K562 (cell line): Measurements from ENCODE around the gene RHEBL1. TPM values are rescaled to one million over a fixed set of nuclear protein-coding genes. Genes with fewer than 3 reads are reported as not detected.
A peak's percentile ranks its signal among the peaks of the same experiment; 100 is the strongest.

Experiments
- ATAC-seq: fragments of 200-7000 bp; cut with Tn5 transposase; 3 replicates; pipeline ENCODE4 v1.9.1; 2020; ENCODE audit warnings: moderate library complexity
- BruUV-seq: library from RNA; stranded (reverse); fragments of 400-500 nt; replicated peaks from 2 replicates; lab custom pipeline; 2021; lab: Mats Ljungman, UMichigan
- CTCF ChIA-PET: fragments of 300-600 bp; formaldehyde crosslinking; extraction: SDS; loops from one replicate; lab custom pipeline; 2021; ENCODE audit warnings: low intra/inter-chr PET ratio; lab: Yijun Ruan, JAX
- POLR2A ChIA-PET: fragments of 300-600, 350-650 bp; sonication (Branson Sonifier 250); formaldehyde crosslinking; extraction: SDS; loops from one replicate; lab custom pipeline; 2021; ENCODE audit warnings: antibody characterized with exemption, inconsistent platforms; lab: Yijun Ruan, JAX
- DNase-seq, 4 experiments: peaks; one replicate each; pipeline versions ENCODE4 v3.0.0 to v3.0.0-alpha.2; 2011 to 2018; ENCODE audit warnings: low spot score in 3 of 4, mixed read lengths in 3 of 4; ENCODE audit errors: extremely low read depth in 1 of 4
- FAIRE-seq: peaks from 2 replicates; lab custom pipeline; 2011; peaks lifted over from hg19 to GRCh38; lab: Jason Lieb, UNC
- H2AFZ ChIP-seq: 2 replicates; pipeline ENCODE4 v1.6.0; 2011; ENCODE audit warnings: low read depth, low read length, control low read depth, inconsistent platforms
- H3K27ac ChIP-seq: fragments of 200-600 bp; 3 replicates; pipeline ENCODE4 v1.8.0; 2011; ENCODE audit warnings: low read depth, mild to moderate bottlenecking, control low read depth, inconsistent platforms, low read length, moderate library complexity, mixed read lengths; ENCODE audit errors: extremely low read depth
- H3K27me3 ChIP-seq, 2 experiments: fragments of 300-600 bp in 1 of 2; 2 replicates in 1 of 2; 3 replicates in 1 of 2; pipeline versions ENCODE4 v1.6.0 to v1.8.0; 2011; ENCODE audit warnings: inconsistent platforms in 2 of 2, low read length in 2 of 2, mild to moderate bottlenecking in 1 of 2, mixed read lengths in 1 of 2, moderate library complexity in 1 of 2; ENCODE audit not compliant: control insufficient read depth in 2 of 2, insufficient read depth in 2 of 2
- H3K36me3 ChIP-seq: fragments of 300-600 bp; 3 replicates; pipeline ENCODE4 v1.8.0; 2011; ENCODE audit warnings: mild to moderate bottlenecking, low read length, inconsistent platforms; ENCODE audit not compliant: control insufficient read depth, insufficient read depth
- H3K4me1 ChIP-seq, 2 experiments: fragments of 200-600 bp in 1 of 2; replicated peaks in 1 of 2; 2 replicates in 1 of 2; 3 replicates in 1 of 2; pipeline versions ENCODE4 v1.5.1 to v1.8.0; 2011; ENCODE audit warnings: inconsistent platforms in 2 of 2, low read length in 2 of 2, mild to moderate bottlenecking in 1 of 2, mixed read lengths in 1 of 2, moderate library complexity in 1 of 2; ENCODE audit not compliant: control insufficient read depth in 2 of 2, insufficient read depth in 2 of 2
- H3K4me2 ChIP-seq: 2 replicates; pipeline ENCODE4 v1.6.1; 2011; ENCODE audit warnings: low read length, control low read depth, inconsistent platforms, mixed read lengths; ENCODE audit not compliant: insufficient read depth
- H3K4me3 ChIP-seq: fragments of 200-600 bp; sonication (generic), shearing (Covaris generic); 2 replicates; pipeline ENCODE4 v1.5.1; 2016; ENCODE audit warnings: control low read depth, inconsistent platforms
- H3K79me2 ChIP-seq: fragments of 200-600 bp; 3 replicates; pipeline ENCODE4 v1.8.0; 2011; ENCODE audit warnings: low read length, inconsistent platforms; ENCODE audit not compliant: control insufficient read depth, insufficient read depth
- H3K9ac ChIP-seq, 2 experiments: 2 replicates each; pipeline versions ENCODE4 v1.6.0 to v1.6.1; 2011; ENCODE audit warnings: low read depth in 2 of 2, low read length in 2 of 2, control low read depth in 1 of 2, inconsistent platforms in 1 of 2, mild to moderate bottlenecking in 1 of 2, mixed read lengths in 1 of 2; ENCODE audit not compliant: insufficient read depth in 1 of 2
- H3K9me1 ChIP-seq: one replicate; pipeline ENCODE4 v1.6.0; 2011; ENCODE audit warnings: inconsistent platforms, mild to moderate bottlenecking, low read length, moderate library complexity; ENCODE audit not compliant: control insufficient read depth, insufficient read depth
- H3K9me3 ChIP-seq: replicated peaks from 2 replicates; pipeline ENCODE4 v1.5.1; 2011; ENCODE audit warnings: low read depth, low read length, inconsistent platforms; ENCODE audit not compliant: control insufficient read depth, insufficient read depth
- H4K20me1 ChIP-seq: replicated peaks from 2 replicates; pipeline ENCODE4 v1.6.1; 2011; ENCODE audit warnings: low read length, inconsistent platforms, mixed read lengths; ENCODE audit not compliant: control insufficient read depth, insufficient read depth
- BCL6 ChIP-seq: fragments of 250-450 bp; sonication (Bioruptor Pico); IDR thresholded peaks from 2 replicates; pipeline ENCODE4 v1.4.0; 2020
- ELF4 ChIP-seq: fragments of 450-650 bp; formaldehyde crosslinking; IDR thresholded peaks from 2 replicates; pipeline ENCODE4 v1.4.0; 2022; ENCODE audit warnings: missing genetic modification characterization
- FOXJ3 ChIP-seq: sonication (generic); formaldehyde crosslinking; IDR thresholded peaks from 2 replicates; pipeline ENCODE4 v1.4.0; 2020; ENCODE audit warnings: mild to moderate bottlenecking, missing genetic modification reagents
- HSF4 ChIP-seq: fragments of 250-450 bp; sonication (Bioruptor Pico); IDR thresholded peaks from 2 replicates; pipeline ENCODE4 v2.1.2; 2022; ENCODE audit warnings: mild to moderate bottlenecking, moderate library complexity, borderline replicate concordance
- NR2C1 ChIP-seq, 2 experiments: fragments of 450-650 bp; IDR thresholded peaks; 2 replicates each; pipeline ENCODE4 v1.6.1; 2017; ENCODE audit warnings: mild to moderate bottlenecking in 2 of 2, antibody characterized with exemption in 1 of 2, inconsistent platforms in 1 of 2, missing compliant biosample characterization in 1 of 2, missing genetic modification characterization in 1 of 2
- SIN3B ChIP-seq: fragments of 450-650 bp; IDR thresholded peaks from 2 replicates; pipeline ENCODE4 v1.6.1; 2017; ENCODE audit warnings: low read depth, mild to moderate bottlenecking, moderate library complexity
- SIX5 ChIP-seq, 2 experiments: IDR thresholded peaks; 2 replicates each; pipeline ENCODE4 v1.6.1; 2011; ENCODE audit warnings: low read length in 2 of 2, borderline replicate concordance in 1 of 2, low read depth in 1 of 2, mild to moderate bottlenecking in 1 of 2, moderate library complexity in 1 of 2; ENCODE audit not compliant: insufficient read depth in 1 of 2
- SRF ChIP-seq, 2 experiments: fragments of 250-450, 450-650 bp in 1 of 2; sonication (Bioruptor Pico) in 1 of 2; sonication (generic) in 1 of 2; formaldehyde crosslinking; IDR thresholded peaks; 2 replicates each; pipeline versions ENCODE4 v1.5.0 to v1.5.1; 2020 to 2022; ENCODE audit warnings: mild to moderate bottlenecking in 1 of 2, missing genetic modification reagents in 1 of 2
- STAT5A ChIP-seq: IDR thresholded peaks from 2 replicates; pipeline ENCODE4 v1.6.1; 2012; ENCODE audit warnings: low read length, inconsistent platforms, borderline replicate concordance
- TRIM24 ChIP-seq, 2 experiments: fragments of 450-650 bp; IDR thresholded peaks; 2 replicates each; pipeline ENCODE4 v1.6.1; 2016
- ZEB2 ChIP-seq: fragments of 450-650 bp; IDR thresholded peaks from 2 replicates; pipeline ENCODE4 v1.6.1; 2016
- ZNF347 ChIP-seq: fragments of 450-650 bp; formaldehyde crosslinking; IDR thresholded peaks from 2 replicates; pipeline ENCODE4 v1.4.0; 2020; ENCODE audit warnings: low read depth, mild to moderate bottlenecking, moderate library complexity
- ZNF507 ChIP-seq: conservative IDR thresholded peaks from 2 replicates; pipeline ENCODE4 v1.6.1; 2017; ENCODE audit warnings: missing genetic modification characterization, missing compliant biosample characterization
- ZNF57 ChIP-seq: fragments of 450-650 bp; formaldehyde crosslinking; IDR thresholded peaks from 2 replicates; pipeline ENCODE4 v1.4.0; 2020; ENCODE audit warnings: mild to moderate bottlenecking, moderate library complexity
- WGBS: fragments of 100-300 bp; shearing (Covaris generic); methylation state at CpG from one replicate; pipeline ENCODE4 v1.1.6; 2016; ENCODE audit warnings: low coverage, mixed read lengths; ENCODE audit not compliant: insufficient coverage; ENCODE audit errors: missing lambda C conversion rate; 5-methylcytosine and 5-hydroxymethylcytosine counted together
- in situ Hi-C: fragments of 300-500 bp; cut with MboI; formaldehyde crosslinking; loops from 4 replicates; pipeline ENCODE4 v1.15.0; 2018; ENCODE audit warnings: inconsistent platforms, mixed read lengths
- intact Hi-C: fragments of 100-400 bp; cut with micrococcal nuclease; formaldehyde crosslinking; loops from 2 replicates; pipeline ENCODE4 v1.14.2; 2022
- polyA plus RNA-seq, 8 experiments: library from polyadenylated mRNA; depleted of rRNA in 4 of 8; stranded (reverse) in 5 of 8; unstranded in 3 of 8; fragments of >200 nt; fragmentation: Nextera tagmentation in 2 of 8; fragmentation: Illumina TruSeq in 1 of 8; extraction: Ambion mirVana in 2 of 8; extraction: Trizol in 1 of 8; gene quantifications; 2 replicates each; pipeline versions ENCODE4 v1.2.1 to v1.2.3, GENCODE V29; 2011 to 2014; ENCODE audit warnings: inconsistent platforms in 1 of 8, missing spikeins in 1 of 8
- total RNA-seq, 7 experiments: library from RNA; depleted of rRNA in 6 of 7; stranded (reverse); fragments of >200 nt in 6 of 7; fragmentation: Illumina TruSeq in 2 of 7; extraction: Trizol in 2 of 7; gene quantifications; 2 replicates each; pipeline versions ENCODE4 v1.2.1 to v1.2.3, GENCODE V29; 2011 to 2021; ENCODE audit warnings: low replicate concordance in 1 of 7
- TF ChIP-seq, protein P1 (sequence below): sonication (generic); formaldehyde crosslinking; IDR thresholded peaks from 2 replicates; pipeline ENCODE4 v1.9.0; 2022; ENCODE audit warnings: mild to moderate bottlenecking, missing genetic modification reagents
- TF ChIP-seq, protein P2 (sequence below): sonication (generic); formaldehyde crosslinking; IDR thresholded peaks from 2 replicates; pipeline ENCODE4 v1.8.1; 2022; ENCODE audit warnings: missing genetic modification reagents
- TF ChIP-seq, protein P3 (sequence below): fragments of 450-650 bp; IDR thresholded peaks from 2 replicates; pipeline ENCODE4 v1.6.1; 2016; ENCODE audit warnings: mild to moderate bottlenecking

Gene RHEBL1
- total and polyA plus RNA-seq, 9 of the 15 experiments (the other 6 are each of a cell fraction or from before 2014, with no cell fraction given), result 4.3 to 36.1 (median 8.2) TPM

DNA sequence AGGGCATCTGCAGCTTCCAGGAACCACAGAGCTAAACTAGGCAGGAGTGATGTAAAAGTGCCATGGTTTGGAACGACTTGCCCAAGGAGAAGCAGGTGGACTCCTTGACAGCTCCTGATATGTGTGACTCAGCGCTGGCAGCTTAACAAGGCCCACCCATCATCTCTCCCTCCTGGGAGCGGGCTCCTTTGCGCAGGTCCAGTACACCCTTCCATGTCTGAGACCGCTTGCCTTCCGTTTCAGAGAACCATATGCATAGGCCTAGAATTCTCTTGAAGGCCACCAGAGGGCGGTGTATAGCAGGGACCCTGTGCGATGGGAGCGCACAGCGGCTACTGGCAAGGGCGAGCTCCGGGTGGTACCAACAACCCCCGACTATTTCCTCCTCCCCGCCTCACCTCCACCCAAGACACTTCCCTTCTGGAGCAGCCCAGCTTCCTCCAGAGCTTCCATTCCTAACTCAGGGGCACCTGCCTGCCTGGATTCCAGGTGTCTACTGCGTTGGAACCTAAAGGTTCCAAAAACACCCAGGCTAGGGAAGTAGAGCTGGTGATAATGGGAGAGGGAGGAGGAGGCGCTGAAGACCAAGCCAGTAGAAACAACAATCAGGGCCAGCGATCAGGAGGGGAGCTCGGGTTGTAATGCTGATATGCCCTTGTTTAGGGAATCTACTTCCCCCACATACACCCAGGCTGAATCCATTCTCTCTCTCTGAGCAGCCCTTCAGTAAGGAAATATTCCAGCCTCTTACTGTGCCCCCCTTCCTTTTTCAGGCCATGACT lies 18.6 kb upstream of the RHEBL1 start (continued):
- TF ChIP-seq FOXJ3 (no peak), STAT5A (0 out of 2 replicates have a peak, but pooled peaks have one; percentile 32), ZNF347 (CRISPR knock-in tag) (no peak)
- TF ChIP-seq, protein P1, sequence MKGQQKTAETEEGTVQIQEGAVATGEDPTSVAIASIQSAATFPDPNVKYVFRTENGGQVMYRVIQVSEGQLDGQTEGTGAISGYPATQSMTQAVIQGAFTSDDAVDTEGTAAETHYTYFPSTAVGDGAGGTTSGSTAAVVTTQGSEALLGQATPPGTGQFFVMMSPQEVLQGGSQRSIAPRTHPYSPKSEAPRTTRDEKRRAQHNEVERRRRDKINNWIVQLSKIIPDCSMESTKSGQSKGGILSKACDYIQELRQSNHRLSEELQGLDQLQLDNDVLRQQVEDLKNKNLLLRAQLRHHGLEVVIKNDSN, result no peak

DNA sequence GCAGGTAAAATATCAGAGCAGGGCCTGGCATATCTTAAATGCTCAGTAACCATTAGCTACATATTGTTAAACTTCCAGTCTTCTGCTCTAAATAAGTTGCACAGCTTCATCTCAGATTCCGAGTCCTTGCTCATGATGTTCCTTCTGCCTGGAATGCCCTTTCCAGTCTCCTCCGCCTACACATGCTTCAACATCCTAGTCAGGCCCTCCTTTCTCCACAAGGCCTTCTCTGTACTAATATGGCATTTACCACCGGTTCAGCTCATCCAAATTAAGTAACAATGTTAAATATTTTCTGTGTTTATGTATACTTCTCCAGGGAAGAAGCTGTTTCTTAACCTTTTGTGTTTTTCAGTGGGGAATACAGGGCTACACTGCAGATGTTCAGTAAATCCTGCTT lies 16.3 kb upstream of the RHEBL1 start:
- H3K9ac ChIP-seq, result no peak overlapping the region
- no peaks in the 10 kb centered on the region for H3K36me3 ChIP-seq
- no peaks in the 10 kb centered on the region for H3K27me3 ChIP-seq
- 0 out of 2 replicates have a peak overlapping the region, but pooled peaks have one; percentile 4 for H2AFZ ChIP-seq
- ChIA-PET POLR2A (interaction anchor here (1.0 to 4.6 kb wide), 5 partner anchors 10 to 180 kb away, joined by 3 to 61 read pairs (median 6); partner anchors contain the start of genes RHEBL1, TUBA1B and TUBA1C), CTCF (no interaction called here)
- no peaks in the 10 kb centered on the region for H3K9me1 ChIP-seq
- in situ Hi-C loops, result no loop called here
- no peaks in the 10 kb centered on the region for H3K79me2 ChIP-seq
- 73% methylated on average over 3 of the region's 3 CpGs for WGBS
- FAIRE-seq (no peak), DNase-seq (no peak), ATAC-seq (no peak)
- intact Hi-C loops, result no loop called here
- no peak overlapping the region for H3K4me3 ChIP-seq
- H3K4me2 ChIP-seq, result no peak overlapping the region
- peaks cover 31 to 38% of the 10 kb centered on the region in 2 experiments for H3K4me1 ChIP-seq
- H4K20me1 ChIP-seq, result no peaks in the 10 kb centered on the region
- H3K27ac ChIP-seq, result no peak overlapping the region
- no TSS peak for BruUV-seq
- H3K9me3 ChIP-seq, result no peaks in the 10 kb centered on the region
- no peak for TF ChIP-seq SIN3B
- TF ChIP-seq, protein P2, sequence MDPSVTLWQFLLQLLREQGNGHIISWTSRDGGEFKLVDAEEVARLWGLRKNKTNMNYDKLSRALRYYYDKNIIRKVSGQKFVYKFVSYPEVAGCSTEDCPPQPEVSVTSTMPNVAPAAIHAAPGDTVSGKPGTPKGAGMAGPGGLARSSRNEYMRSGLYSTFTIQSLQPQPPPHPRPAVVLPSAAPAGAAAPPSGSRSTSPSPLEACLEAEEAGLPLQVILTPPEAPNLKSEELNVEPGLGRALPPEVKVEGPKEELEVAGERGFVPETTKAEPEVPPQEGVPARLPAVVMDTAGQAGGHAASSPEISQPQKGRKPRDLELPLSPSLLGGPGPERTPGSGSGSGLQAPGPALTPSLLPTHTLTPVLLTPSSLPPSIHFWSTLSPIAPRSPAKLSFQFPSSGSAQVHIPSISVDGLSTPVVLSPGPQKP (CRISPR knock-in tag), result no peak
- TF ChIP-seq ZEB2, result no peak
- TF ChIP-seq HSF4, result no peak
- no peak for TF ChIP-seq BCL6 (CRISPR knock-in tag)
- no peak for TF ChIP-seq SRF (CRISPR knock-in tag; IDR thresholded peaks at IDR 0.05)
- no peak for TF ChIP-seq ELF4
- TF ChIP-seq ZNF57 (CRISPR knock-in tag), result no peak
- no peak for TF ChIP-seq SIX5 (IDR thresholded peaks at IDR 0.05; ENCODE audit: borderline replicate concordance in 1 of 2, insufficient read depth in 1 of 2, low read depth in 1 of 2, low read length in 2 of 2)
- TF ChIP-seq, protein P3, sequence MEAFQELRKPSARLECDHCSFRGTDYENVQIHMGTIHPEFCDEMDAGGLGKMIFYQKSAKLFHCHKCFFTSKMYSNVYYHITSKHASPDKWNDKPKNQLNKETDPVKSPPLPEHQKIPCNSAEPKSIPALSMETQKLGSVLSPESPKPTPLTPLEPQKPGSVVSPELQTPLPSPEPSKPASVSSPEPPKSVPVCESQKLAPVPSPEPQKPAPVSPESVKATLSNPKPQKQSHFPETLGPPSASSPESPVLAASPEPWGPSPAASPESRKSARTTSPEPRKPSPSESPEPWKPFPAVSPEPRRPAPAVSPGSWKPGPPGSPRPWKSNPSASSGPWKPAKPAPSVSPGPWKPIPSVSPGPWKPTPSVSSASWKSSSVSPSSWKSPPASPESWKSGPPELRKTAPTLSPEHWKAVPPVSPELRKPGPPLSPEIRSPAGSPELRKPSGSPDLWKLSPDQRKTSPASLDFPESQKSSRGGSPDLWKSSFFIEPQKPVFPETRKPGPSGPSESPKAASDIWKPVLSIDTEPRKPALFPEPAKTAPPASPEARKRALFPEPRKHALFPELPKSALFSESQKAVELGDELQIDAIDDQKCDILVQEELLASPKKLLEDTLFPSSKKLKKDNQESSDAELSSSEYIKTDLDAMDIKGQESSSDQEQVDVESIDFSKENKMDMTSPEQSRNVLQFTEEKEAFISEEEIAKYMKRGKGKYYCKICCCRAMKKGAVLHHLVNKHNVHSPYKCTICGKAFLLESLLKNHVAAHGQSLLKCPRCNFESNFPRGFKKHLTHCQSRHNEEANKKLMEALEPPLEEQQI, result no peak
- no peak for TF ChIP-seq TRIM24 (IDR thresholded peaks at IDR 0.05)
- no peak for TF ChIP-seq NR2C1 (IDR thresholded peaks at IDR 0.05)
- TF ChIP-seq NR2C1 (tag; IDR thresholded peaks at IDR 0.05), result no peak
- TF ChIP-seq ZNF507, result no peak
